Esophagus muscularis mucosa (tissue), 4 donors: ENCODE data around the gene DIP2A. TPM values are rescaled to one million over a fixed set of nuclear protein-coding genes. Genes with fewer than 3 reads are reported as not detected.
"Not testable (repeated sequence)": the region's sequence is repeated elsewhere in the genome, so short reads cannot be mapped to it uniquely, and the experiment has no call there.

Source experiments
- DNase-seq: peaks from one replicate; pipeline ENCODE4 v3.0.0-alpha.2; 2017; ENCODE audit errors: extremely low spot score
- H3K27ac ChIP-seq, 4 donors: fragments of 200-600 bp; sonication (generic); replicated peaks in 1 of 4; 1 replicate in 3 of 4; 2 replicates in 1 of 4; pipeline ENCODE4 v1.5.1; 2016 to 2019; ENCODE audit warnings: mild to moderate bottlenecking in 1 of 4
- H3K27me3 ChIP-seq, 4 donors: fragments of 200-600 bp; sonication (generic); one replicate each; pipeline versions ENCODE4 v1.5.1 to v1.6.0; 2016 to 2019
- H3K36me3 ChIP-seq, 4 donors: fragments of 200-600 bp; sonication (generic); one replicate each; pipeline ENCODE4 v1.5.1; 2016 to 2019
- H3K4me1 ChIP-seq, 4 donors: fragments of 200-600 bp; sonication (generic); one replicate each; pipeline ENCODE4 v1.5.1; 2016 to 2019
- H3K4me3 ChIP-seq, 4 donors: fragments of 200-600 bp; sonication (generic); 1 replicate in 2 of 4; 2 replicates in 2 of 4; pipeline ENCODE4 v1.5.1; 2016 to 2019; ENCODE audit warnings: mild to moderate bottlenecking in 4 of 4, moderate library complexity in 1 of 4
- H3K9me3 ChIP-seq, 4 donors: fragments of 200-600 bp; sonication (generic); 1 replicate in 3 of 4; 2 replicates in 1 of 4; pipeline ENCODE4 v1.5.1; 2016 to 2019
- EP300 ChIP-seq: sonication (generic); formaldehyde crosslinking; IDR thresholded peaks from one replicate; pipeline ENCODE4 v1.6.1; 2017; ENCODE audit warnings: antibody characterized with exemption
- POLR2A ChIP-seq: fragments of 450-650 bp; IDR thresholded peaks from one replicate; pipeline ENCODE4 v1.6.1; 2017; ENCODE audit warnings: antibody characterized with exemption, moderate library complexity, mild to moderate bottlenecking, low read depth
- POLR2AphosphoS5 ChIP-seq, 2 donors: sonication (generic); formaldehyde crosslinking; IDR thresholded peaks; one replicate each; pipeline ENCODE4 v1.6.1; 2017; ENCODE audit warnings: antibody characterized with exemption in 2 of 2
- WGBS: methylation state at CpG from one replicate; pipeline ENCODE4 v1.1.5; 2018; 5-methylcytosine and 5-hydroxymethylcytosine counted together
- intact Hi-C: fragments of 100-400 bp; cut with DNase I; formaldehyde crosslinking; loops from one replicate; pipeline ENCODE4 v1.15.1; 2023
- total RNA-seq, 4 donors: library from RNA; depleted of rRNA; stranded (reverse); fragments of >200 nt; gene quantifications; one replicate each; pipeline versions ENCODE4 v1.1.0 to v1.2.1, GENCODE V29; 2016
- TF ChIP-seq, protein P1 (sequence below), 3 experiments: fragments of 200-600 bp in 2 of 3; fragments of 450-650 bp in 1 of 3; sonication (generic) in 2 of 3; IDR thresholded peaks; one replicate each; pipeline ENCODE4 v1.5.1; 2017 to 2019; ENCODE audit warnings: antibody characterized with exemption in 3 of 3, mild to moderate bottlenecking in 2 of 3, moderate library complexity in 1 of 3

The DIP2A gene
- total RNA-seq, 4 donors from 2014 or later: 19.2 to 33.4 (median 28.7) TPM

DNA sequence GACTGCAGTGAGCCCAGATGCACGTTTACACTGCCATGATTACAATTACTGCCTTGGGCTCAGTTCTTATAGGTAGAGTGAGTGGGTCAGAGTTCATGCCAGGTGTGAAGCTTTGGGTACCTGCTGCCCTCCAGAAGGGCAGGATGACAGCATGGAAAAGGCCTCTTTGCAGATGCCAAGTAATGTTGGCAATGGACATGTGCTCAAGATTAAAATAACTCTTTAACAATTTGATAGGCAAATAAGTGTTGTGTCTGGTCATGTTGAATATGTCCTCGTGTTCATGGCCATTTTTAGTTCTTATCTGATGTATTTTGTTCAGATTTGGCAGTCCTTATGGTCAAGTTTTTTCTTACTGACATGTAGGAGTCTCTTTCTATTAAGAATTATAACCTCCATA is 111.4 kb downstream of the DIP2A start:
- no peak for DNase-seq
- Histone ChIP-seq H3K27ac (no peak overlapping the region), H3K4me3 (no peak overlapping the region), H3K9me3 (peaks cover 0 to 18% (median 0%) of the 10 kb centered on the region in 4 donors), H3K36me3 (peaks cover 46 to 74% (median 67%) of the 10 kb centered on the region in 4 donors), H3K4me1 (no peaks in the 10 kb centered on the region), H3K27me3 (no peaks in the 10 kb centered on the region)
- TF ChIP-seq, protein P1, sequence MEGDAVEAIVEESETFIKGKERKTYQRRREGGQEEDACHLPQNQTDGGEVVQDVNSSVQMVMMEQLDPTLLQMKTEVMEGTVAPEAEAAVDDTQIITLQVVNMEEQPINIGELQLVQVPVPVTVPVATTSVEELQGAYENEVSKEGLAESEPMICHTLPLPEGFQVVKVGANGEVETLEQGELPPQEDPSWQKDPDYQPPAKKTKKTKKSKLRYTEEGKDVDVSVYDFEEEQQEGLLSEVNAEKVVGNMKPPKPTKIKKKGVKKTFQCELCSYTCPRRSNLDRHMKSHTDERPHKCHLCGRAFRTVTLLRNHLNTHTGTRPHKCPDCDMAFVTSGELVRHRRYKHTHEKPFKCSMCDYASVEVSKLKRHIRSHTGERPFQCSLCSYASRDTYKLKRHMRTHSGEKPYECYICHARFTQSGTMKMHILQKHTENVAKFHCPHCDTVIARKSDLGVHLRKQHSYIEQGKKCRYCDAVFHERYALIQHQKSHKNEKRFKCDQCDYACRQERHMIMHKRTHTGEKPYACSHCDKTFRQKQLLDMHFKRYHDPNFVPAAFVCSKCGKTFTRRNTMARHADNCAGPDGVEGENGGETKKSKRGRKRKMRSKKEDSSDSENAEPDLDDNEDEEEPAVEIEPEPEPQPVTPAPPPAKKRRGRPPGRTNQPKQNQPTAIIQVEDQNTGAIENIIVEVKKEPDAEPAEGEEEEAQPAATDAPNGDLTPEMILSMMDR (IDR thresholded peaks at IDR 0.05): no peak
- no peak for TF ChIP-seq POLR2A
- TF ChIP-seq POLR2AphosphoS5 (IDR thresholded peaks at IDR 0.05): no peak
- TF ChIP-seq EP300: no peak
- intact Hi-C loops: no loop called here
- 93% methylated on average over 2 of the region's 2 CpGs for WGBS

DNA sequence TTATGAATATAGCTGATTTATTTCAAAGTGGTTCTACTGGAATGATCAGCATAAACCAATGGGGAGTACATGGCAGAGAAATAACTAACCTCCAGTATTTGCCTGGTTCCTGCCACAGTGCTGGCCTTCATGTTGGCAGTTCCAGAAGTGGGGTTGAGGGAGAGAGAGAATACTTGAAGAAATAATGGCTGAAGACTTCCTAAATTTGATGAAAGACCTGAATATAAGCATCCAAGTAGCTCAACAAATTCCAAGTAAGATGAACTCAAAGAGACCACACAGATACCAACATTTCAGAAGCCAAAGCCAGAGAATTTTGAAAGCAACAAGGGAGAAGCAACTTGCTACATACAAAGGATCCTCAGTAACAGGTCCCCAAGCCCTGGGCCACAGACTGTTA is 111.9 kb downstream of the DIP2A start:
- TF ChIP-seq, protein P1 (IDR thresholded peaks at IDR 0.05): no peak
- TF ChIP-seq POLR2AphosphoS5 (IDR thresholded peaks at IDR 0.05) (no peak), EP300 (no peak), POLR2A (no peak)
- intact Hi-C loops: no loop called here
- no peaks in the 10 kb centered on the region for H3K27me3 ChIP-seq
- peaks cover 44 to 69% (median 61%) of the 10 kb centered on the region in 4 donors for H3K36me3 ChIP-seq
- H3K4me3 ChIP-seq: no peak overlapping the region
- peaks cover 0 to 18% (median 0%) of the 10 kb centered on the region in 4 donors for H3K9me3 ChIP-seq
- DNase-seq: no peak
- H3K27ac ChIP-seq: no peak overlapping the region
- no peaks in the 10 kb centered on the region for H3K4me1 ChIP-seq

DNA sequence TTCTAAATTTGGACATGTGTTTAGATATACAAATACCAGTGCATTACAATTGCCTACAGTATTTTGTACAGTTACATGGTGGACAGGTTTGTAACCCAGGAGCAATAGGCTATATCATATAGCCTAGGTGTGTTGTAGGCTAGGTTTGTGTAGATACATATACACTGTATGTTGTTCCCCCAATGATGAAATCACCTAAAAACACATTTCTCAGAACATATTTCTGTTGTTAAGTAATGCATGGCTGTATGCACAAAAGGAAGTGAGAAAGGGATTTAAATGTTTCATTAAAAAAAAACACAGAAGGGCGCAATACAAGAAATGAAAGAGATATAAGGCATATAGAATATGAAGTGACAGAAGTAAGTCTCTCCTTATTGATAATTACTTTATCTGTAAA is 114.2 kb downstream of the DIP2A start:
- peaks cover 30 to 47% (median 39%) of the 10 kb centered on the region in 4 donors for H3K36me3 ChIP-seq
- H3K27me3 ChIP-seq: no peaks in the 10 kb centered on the region
- WGBS: 94% methylated on average over 1 of the region's 1 CpG
- intact Hi-C loops: no loop called here
- H3K4me3 ChIP-seq: no peak overlapping the region
- DNase-seq: no peak
- no peak overlapping the region for H3K27ac ChIP-seq
- TF ChIP-seq POLR2AphosphoS5 (IDR thresholded peaks at IDR 0.05): no peak
- peaks cover 0 to 18% (median 0%) of the 10 kb centered on the region in 4 donors for H3K9me3 ChIP-seq
- H3K4me1 ChIP-seq: no peaks in the 10 kb centered on the region

DNA sequence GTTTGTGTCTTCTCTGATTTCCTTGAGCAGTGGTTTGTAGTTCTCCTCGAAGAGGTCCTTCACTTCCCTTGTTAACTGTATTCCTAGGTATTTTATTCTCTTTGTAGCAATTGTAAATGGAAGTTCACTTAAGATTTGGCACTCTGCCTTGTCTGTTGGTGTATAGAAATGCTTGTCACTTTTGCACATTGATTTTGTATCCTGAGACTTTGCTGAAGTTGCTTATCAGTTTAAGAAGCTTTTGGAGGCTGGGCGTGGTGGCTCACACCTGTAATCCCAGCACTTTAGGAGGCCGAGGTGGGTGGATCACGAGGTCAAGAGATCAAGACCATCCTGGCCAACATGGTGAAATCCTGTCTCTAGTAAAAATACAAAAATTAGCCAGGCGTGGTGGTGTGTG is 119.1 kb downstream of the DIP2A start:
- H3K4me1 ChIP-seq, H3K27ac ChIP-seq, H3K27me3 ChIP-seq, H3K4me3 ChIP-seq, intact Hi-C loops, DNase-seq: not testable (repeated sequence)
- Histone ChIP-seq H3K36me3 (peaks cover 5 to 24% (median 15%) of the 10 kb centered on the region in 4 donors), H3K9me3 (peaks cover 0 to 22% (median 11%) of the 10 kb centered on the region in 4 donors)
- WGBS: 96% methylated on average over 5 of the region's 5 CpGs

DNA sequence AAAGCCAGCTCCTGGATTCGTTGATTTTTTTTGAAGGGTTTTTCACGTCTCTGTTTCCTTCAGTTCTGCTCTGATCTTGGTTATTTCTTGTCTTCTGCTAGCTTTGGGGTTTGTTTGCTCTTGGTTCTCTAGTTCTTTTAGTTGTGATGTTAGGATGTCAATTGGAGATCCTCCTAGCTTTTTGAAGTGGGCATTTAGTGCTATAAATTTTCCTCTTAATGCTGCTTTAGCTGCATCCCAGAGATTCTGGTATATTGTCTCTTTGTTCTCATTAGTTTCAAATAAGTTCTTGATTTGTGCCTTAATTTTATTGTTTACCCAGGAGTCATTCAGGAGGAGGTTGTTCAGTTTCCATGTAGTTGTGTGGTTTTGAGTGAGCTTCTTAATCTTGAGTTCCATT is 120.7 kb downstream of the DIP2A start:
- intact Hi-C loops, H3K4me3 ChIP-seq, DNase-seq, H3K27ac ChIP-seq, H3K4me1 ChIP-seq, H3K27me3 ChIP-seq: not testable (repeated sequence)
- H3K9me3 ChIP-seq: peaks cover 0 to 17% (median 11%) of the 10 kb centered on the region in 4 donors
- H3K36me3 ChIP-seq: peaks cover 0 to 22% (median 11%) of the 10 kb centered on the region in 4 donors
- WGBS: 94% methylated on average over 2 of the region's 2 CpGs

DNA sequence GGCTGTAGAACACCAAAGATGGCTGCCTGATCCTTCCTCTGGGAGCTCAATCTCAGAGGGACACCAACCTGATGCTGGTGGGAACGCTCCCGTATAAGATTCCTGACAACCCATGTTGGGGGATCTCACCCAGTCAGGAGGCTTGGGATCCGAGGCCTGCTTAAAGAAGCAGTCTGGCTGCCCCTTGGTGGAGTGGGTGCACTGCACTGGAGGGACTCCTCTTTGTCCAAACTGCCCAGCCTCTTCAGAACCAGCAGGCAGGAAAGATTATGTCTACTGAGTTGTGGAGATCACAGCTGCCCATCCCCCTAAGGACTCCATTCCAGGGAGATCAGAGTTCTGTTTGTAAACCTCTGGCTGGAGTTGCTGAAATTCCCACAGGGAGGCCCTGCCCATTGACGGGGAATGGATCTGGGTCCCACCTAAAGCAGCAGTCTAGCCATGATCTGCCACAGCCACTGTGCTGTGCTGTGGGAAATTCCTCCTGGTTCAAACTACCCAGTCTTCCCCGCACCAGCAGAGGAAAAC is 123.2 kb downstream of the DIP2A start:
- no peak for DNase-seq
- Histone ChIP-seq H3K27ac (no peak overlapping the region), H3K4me3 (no peak overlapping the region), H3K27me3 (no peaks in the 10 kb centered on the region), H3K9me3 (peaks cover 0 to 17% (median 11%) of the 10 kb centered on the region in 4 donors), H3K4me1 (no peaks in the 10 kb centered on the region), H3K36me3 (peaks cover 0 to 22% (median 11%) of the 10 kb centered on the region in 4 donors)
- 100% methylated on average over 4 of the region's 5 CpGs for WGBS
- TF ChIP-seq, protein P1 (IDR thresholded peaks at IDR 0.05): no peak
- TF ChIP-seq POLR2A (no peak), EP300 (no peak), POLR2AphosphoS5 (IDR thresholded peaks at IDR 0.05) (no peak)
- intact Hi-C loops: no loop called here
